GM19193 (cell line): ENCODE measurements around the gene FGGY.

ENCODE experiments used
- POLR2A ChIP-seq: IDR thresholded peaks from 4 replicates; pipeline ENCODE4 v1.6.1; 2011; ENCODE audit not compliant: insufficient read depth, insufficient read length; ENCODE audit errors: extremely low read depth

FGGY gene

DNA sequence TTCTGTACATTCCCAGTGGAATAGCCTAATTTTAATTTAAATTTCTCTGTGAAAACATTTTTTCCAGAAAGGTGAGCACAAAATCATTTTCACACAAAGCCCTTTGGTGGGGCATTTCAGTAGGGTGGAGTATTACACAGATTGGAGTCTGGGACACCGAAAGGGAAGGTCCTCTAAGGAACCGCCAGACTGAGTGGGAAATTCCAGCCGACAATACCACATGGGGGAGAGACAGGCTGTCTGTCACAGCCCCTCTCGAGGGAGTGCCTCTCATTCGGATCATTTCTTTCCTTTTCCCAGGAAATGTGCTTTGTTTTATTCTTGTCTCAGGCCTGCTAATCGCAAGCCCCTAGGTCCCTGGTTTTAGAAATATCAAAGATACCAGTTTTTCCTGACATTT is 367.3 kb downstream of the FGGY start:
- TF ChIP-seq POLR2A = no peak

DNA sequence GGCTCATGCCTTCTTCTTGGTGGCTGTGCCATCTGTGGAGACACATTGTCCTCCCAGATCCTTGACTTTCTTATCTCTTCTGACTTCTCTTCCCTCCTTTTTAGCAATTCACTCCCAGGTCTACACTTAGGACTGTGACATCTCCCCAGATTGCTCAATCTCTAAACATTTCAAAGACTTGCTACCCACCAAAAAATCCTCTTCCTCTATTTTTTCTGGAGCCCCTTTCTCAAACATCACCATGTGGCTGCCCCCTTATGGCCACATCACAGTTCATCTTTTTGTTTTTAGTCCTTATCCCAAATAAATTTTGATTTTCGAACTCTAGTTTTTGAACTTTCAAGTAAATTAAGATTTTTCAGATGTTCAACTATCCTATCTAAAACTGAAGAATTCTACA is 369.2 kb downstream of the FGGY start:
- no peak for TF ChIP-seq POLR2A

- TF ChIP-seq POLR2A = no peak
Measured at GRCh38 chr1:59667020-59667419, 370.1 kb downstream of the FGGY start.

- TF ChIP-seq POLR2A = no peak
Measured at GRCh38 chr1:59669752-59670312, 372.9 kb downstream of the FGGY start.

GRCh38 chr1:59670662-59671061 is 373.8 kb downstream of the FGGY start:
- TF ChIP-seq POLR2A = no peak

- no peak for TF ChIP-seq POLR2A
Measured at GRCh38 chr1:59671066-59671952, 374.4 kb downstream of the FGGY start.

DNA sequence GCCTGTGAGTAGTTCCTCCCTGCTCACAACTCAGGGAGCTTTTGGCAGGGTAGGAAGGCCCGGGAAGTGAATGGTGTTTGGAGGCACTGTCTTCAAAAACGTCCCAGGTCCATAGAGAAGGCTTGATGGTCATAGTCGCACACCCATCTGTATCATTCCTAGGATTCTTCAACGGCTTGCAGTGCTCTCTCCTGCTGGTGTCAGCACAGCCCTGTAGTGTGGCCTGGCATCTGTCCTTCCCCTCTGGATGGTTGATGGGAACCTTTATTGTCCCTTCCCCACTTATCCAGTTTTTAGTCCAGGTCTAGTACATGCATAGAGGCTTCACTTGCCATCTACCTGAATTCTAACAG is 375.0 kb downstream of the FGGY start:
- no peak for TF ChIP-seq POLR2A

DNA sequence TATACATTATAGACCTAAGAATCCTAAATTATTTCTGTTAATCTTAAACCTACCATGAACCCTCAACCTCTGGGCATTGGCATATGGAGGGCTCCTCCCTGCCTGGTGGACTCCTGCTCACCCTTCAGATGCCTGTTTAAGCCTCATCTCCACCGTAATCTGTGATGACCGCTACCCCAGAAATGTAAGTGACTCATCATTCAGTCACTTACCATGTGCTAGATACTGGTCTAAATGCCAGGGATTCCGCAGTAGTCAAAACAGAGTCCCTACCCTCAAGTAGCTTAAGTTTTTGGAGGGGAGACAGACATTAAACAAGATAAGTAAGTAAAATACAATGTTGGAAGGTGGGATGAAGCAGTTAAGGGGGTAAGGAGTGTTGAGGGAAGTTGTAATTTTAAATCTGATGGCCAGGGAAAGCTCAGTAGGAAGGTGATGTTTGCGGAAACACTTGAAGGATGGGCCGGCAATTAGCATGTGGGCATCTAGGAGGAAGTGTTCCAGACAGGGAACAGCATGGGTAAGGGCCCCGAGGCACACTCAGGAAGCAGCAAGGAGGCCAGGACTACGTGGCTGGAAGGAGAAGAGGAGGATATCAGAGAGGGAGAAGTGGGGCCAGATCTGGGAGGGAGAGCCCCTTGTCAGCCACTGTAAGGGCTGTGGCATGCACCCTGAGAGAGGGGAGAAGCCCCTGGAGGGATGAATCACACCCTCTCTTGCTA is 376.1 kb downstream of the FGGY start:
- no peak for TF ChIP-seq POLR2A

GRCh38 chr1:59673573-59674450 is 376.9 kb downstream of the FGGY start:
- no peak for TF ChIP-seq POLR2A

DNA sequence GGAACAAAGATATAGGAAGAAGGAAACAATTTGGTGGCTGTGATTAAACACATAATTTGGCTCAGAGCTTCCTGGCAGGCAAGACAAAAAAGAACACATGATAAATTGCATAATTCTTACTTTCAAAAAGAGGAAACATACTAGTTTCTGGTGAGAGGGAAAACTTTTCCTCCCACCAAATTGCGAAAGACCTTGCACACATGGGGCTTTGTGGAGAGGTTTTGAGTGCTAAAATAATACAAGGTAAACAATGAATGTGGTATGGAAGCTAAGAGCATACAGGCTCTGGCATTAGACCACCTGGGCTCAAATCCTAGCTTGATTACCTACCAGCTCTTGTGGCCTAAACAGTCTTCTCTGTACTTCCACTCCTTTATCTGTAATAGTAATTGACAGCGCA is 377.7 kb downstream of the FGGY start:
- no peak for TF ChIP-seq POLR2A

DNA sequence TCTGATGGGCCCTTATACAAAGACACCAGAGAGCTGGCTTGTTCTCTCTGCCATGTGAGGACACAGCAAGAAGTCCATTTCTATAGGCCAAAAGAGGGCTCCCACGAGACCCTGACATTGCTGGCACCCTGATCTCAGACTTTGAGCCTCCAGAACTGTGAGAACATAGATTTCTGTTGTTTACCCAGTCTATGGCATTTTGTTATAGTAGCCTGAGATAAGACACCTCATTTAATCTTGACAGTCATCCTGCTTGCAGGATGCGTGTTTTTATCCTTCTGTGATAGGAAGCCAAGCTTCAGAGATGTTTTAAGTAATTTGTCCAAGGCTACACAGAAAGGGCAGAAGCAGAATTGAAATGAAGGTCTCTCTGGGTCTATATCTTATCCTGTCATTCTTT is 379.0 kb downstream of the FGGY start:
- TF ChIP-seq POLR2A = no peak

- no peak for TF ChIP-seq POLR2A
Measured at GRCh38 chr1:59678040-59678439, 381.1 kb downstream of the FGGY start.

DNA sequence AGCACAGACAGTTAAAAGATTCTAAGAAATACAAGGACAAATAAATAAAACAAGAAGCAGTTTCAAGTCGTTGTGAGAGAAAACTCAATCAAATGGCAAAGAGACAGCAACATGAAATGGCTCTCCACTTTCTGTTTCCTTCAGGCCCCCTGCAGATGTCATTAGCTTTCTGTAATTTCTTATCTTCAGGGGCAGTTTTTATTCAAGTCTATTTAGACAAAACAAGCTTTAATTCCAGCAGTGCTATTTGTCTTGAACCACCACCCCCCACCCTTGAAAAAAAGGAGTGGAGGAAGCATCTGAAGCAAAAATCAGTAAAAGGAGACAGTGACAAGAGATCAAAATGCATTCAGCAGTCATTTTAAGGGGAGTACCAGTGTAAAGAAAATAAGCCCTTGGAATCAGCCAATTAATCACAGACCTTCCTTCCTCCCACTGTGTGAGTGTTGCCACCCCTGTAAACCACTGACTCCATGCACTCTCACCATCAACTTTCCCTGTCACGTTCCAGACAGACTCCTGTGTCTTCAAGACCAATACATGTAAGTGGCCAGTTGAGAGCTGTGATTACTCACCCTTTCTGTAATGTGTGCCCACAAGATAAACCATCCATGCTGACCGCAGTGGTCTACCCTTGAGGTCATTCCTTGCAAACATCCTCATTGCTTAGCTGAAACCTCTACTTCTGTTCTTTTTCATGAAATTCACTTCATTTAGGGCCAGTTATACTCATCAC is 381.8 kb downstream of the FGGY start:
- TF ChIP-seq POLR2A = no peak

- TF ChIP-seq POLR2A = no peak
Measured at GRCh38 chr1:59680044-59680443, 383.1 kb downstream of the FGGY start.

DNA sequence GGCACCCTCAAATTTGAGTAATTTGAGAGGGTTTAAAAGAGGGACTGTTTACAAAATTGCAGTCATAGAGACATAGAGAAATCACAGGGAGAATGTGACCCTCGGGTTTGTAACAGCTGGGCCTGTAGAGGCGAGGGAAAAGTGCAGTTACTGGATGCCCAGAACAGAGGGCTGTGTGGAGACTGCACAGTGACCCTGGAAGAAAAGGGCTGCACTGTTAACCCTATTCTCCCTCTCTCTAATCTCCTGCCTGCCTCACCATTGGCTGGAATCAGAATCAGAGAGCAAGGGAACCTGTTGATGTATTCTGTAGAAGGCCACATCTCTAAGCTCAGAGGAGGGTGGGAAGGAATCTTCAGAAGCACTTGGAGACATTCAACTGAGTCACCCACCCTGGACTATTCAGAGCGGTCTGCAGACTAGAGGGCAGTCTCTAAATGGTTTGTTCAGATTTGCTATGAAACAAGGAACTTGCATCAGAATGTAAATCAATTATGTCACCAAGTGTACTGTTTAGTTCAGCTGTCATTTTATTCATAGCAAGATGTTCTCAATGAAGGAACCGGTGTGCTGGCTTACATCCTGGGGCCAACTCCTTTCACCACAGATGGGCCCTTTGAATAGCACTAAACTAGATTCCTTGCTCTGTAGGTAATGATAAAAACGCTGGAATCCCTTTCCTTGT is 385.6 kb downstream of the FGGY start:
- no peak for TF ChIP-seq POLR2A

DNA sequence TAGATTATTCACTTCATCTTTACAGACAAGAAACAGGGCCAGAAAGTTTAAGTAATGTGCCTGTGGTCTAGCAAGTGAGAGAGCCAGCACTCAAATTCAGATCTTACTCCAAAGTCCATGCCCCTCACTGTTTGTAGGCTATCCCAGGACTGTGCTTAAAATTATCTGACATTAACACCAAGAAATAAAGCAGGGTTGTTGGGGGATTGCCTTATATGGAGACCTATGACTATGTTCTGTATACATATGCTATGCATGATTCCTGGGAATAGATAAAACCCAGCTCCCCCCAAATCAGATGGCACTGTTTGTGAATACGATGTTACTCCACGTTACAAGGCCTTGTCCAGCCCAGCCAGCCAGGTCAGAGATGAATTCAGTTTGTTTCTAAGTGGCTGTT is 386.3 kb downstream of the FGGY start:
- TF ChIP-seq POLR2A = no peak
